ENCODE measurements around the gene PFKL.

PFKL gene

DNA sequence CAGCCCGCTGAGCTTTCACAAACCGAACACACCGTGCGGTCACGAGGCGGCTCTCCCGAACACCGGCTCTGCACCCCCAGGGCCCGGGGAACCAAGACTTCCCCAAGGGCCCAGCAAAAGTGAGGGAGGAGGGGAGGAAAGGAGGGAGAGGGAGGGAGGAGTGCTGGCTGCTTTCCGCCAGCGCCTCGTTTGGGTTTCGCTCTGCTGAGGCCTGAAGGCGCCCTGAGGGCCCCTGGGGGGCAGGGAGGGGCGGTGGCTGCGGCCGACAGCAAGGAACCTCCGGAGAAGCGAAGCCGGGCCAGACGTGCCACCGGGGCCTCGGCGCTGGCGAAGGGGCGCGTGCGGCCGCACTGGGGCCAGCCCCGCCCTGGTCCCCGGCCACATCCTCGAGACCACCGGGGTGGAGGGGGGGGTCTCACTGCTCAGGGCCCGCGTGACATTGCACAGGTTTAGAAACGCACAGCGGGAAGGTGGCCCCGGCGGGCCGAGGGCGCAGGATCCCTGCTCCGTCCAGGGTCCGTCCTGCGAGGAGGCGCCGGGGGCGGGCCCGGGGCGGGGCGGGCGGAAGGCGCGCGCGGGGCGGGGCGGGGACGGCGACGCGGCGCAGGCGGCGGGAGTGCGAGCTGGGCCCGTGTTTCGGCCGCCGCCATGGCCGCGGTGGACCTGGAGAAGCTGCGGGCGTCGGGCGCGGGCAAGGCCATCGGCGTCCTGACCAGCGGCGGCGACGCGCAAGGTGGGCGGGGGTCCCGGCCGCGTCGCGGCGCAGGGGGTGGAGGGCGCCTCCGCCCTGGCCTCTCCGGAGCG is at the start of gene PFKL:
TSS of gene PFKL (plus strand) at position 596 of the 804 bp plus-strand sequence. CDS start at position 649, 53 bp downstream.
- no peak for DNase-seq (ENCODE audit: low read depth)

- DNase-seq (ENCODE audit: low read depth): no peak
These were observed 45.8 kb upstream of the PFKL start for GRCh38 chr21:44253832-44254710.

DNA sequence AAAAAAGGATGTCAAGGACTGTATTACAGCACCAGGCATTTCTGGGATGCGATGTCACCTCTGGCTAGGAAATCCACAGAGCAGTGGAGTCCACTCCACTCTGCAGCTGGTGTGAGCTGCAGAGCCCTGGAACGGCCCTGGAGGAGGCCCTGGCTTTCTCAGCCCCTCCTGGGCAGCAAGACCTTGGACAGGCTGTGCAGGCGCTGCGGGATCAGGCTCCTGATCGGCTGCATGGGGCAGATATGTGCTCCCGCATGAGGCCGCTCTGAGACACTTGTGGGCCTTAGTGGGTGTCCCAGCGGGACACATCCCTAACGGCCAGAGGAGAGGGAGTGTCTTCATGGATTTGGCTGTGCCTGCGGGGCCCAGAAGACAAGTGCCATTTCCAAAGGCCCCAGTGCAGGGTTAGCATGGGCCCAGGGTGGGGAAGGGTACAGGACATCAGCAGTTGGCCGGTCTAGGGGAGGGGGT is 44.3 kb upstream of the PFKL start:
- DNase-seq (ENCODE audit: low read depth): peak; percentile 8

DNA sequence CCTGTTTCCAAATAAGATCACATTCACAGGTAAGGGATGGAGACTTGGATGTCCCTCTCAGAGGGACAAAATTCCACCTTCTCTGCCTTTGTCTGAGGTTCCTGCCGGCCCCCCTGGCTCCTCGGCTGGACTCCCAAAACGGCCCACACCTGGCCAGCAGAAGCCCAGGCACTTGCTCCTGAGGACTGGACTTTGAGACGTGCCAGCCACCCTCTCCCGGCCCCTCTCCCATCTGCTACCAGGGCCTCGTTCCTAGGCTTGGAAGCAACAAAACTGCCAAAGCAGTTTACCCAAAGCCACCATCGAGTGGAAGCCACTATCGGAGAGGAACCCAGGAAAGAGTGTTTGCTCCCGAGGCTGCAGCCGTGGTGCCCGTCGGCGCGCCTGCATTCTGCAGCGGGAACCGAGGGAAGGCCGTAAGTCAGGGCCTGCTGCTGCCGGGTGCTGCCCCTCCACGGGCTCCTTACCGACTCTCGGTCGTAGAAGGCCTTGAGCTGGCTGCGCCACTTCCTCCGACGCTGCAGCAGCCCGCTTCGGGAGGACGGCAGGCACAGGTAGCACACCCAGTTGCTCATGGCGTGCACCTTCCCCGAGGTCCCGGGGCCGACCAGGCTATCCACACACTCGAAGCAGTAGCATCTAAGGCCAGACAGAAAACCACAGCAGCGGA is 41.7 kb upstream of the PFKL start:
- no peak for DNase-seq (ENCODE audit: low read depth)

DNA sequence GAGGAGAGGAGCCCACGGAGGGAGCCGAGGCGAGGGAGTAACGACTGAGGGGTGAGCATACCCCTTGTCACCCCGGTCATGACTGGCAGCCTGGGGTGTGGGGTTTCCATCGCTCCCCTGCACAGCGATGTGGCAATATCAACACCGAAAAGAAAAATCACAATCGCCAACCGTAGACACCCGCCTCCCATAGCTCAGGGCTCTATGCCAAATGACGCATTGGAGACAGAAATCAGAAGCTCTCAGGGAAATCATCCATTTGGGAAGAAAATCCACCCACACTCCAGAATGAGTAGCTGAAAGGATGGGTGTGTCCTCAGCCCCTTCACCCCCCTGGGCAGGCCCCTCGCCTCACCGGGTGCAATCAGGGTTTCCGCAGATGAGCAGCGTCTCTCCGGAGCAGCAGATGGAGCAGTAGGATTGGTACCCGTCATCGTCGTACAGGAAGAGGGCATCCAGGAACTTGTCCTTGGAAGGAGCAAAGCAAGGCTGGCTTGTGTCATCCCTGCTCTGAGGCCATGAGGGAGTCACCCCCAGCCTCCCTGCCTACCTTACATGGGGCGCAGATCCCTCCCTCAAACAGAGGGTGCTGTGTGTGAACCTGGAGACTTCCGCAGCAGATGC is 40.7 kb upstream of the PFKL start:
- no peak for DNase-seq (ENCODE audit: low read depth)

DNA sequence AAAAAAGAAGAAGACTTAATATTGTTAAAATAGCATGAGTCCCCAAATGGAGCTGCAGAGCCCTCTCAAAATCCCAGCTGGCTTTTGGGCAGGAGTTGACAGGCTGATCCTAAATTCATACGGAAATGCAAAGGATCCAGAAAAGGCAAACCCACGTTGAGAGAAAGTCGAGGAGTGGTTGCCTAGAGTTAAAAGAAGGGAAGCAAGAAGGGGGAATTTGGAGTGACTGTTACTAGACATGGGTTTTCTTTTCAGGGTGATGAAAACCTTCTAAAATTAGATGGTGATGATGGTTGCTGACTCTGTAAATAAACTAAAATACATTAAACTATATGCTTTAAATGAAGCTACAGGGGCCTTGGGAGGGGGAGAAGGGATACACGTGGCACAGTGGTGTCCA is 39.8 kb upstream of the PFKL start:
- DNase-seq (ENCODE audit: low read depth): no peak

- no peak for DNase-seq (ENCODE audit: low read depth)
These were observed 38.8 kb upstream of the PFKL start for GRCh38 chr21:44260791-44261631.

GRCh38 chr21:44261675-44262295 is 38.1 kb upstream of the PFKL start, which contains the start of gene DNMT3L:
DNMT3L (minus strand) TSS chr21:44261897; CDS start chr21:44261259, 638 bp downstream.
- no peak for DNase-seq (ENCODE audit: low read depth)

DNA sequence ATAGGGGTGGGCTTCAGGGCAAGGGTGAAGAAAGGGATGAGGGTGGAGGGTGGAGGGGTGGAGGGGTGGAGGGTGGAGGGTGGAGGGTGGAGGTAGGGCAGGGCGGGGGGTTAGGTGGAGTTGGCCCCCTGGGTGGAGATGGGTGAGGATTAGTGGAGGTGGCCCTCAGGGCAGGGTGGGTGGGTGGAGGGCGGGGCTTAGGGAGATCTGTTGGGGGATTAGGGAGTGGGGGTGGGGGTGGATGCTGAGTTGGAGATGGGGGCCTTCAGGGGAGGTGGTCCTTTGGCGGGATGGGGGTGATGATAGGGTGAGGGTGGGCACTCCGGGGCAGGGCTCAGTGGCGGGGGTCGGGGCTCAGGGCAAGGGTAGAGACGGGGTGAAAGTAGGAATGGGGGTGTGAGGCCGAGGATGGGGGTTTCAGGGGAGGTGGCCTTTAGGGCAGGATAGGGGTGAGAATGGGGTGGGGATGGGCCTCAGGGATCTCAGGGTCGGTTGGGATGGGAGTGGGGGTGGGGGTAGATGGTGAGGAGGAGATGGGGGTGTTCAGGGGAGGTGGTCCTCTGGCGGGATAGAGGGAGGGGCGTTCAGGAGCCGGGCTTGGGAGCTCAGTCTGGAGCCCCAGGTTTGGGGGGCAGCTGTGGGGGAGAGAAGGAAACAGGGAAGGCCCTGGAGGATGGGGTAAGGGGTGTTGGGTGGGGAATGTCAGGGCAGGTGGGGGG is 37.4 kb upstream of the PFKL start:
- no peak for DNase-seq (ENCODE audit: low read depth)

DNA sequence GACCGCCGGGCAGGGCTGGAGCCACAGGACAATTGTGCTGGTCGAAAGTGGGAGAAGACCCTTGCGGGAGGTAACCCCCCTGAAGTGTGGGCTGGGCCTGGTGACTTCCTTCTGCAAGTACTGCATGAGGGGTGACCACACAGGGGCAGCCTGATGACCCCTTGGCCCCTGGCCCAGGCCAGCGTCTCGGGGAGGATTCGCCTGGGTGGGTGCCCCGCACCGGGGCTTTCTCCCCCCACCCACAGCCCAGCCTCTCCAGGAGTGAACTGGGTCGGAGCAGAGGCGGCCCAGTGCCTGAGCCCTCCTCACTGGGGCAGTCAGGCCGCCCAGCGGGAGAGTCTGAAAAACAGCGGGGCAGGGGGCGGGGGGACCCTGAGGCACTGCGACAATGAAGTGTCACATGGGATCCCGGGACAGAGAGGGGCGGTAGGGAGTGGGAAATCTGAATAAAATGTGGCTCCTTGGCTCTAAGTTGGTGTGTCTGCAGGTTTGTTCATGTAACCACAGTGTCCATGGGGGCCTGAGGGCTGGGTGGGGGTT is 36.6 kb upstream of the PFKL start:
- no peak for DNase-seq (ENCODE audit: low read depth)

- no peak for DNase-seq (ENCODE audit: low read depth)
These were observed 36.1 kb upstream of the PFKL start for GRCh38 chr21:44263768-44264167.

DNA sequence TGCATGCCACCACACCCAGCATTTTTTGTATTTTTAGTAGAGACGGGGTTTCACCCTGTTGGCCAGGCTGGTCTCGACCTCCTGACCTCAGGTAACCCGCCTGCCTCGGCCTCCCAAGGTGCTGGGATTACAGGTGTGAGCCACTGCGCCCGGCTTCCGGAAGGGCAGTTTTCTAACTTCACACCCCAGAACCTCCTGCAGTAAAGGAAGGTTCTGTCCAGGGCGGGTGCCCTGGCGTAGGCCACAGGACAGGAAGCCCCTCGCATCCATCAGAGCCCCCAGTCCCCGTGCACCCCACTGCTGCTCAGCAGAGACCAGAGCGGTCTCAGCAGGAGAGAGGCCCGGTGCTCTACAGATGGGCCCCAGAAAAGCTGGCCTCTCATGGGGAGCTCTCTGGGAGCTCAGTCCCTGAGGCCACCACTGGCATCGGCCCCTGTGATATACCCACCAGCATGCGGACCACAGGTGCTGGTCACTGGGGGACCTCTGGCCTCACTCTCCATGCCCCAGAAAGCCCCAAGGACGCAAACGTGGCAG is 34.1 kb upstream of the PFKL start:
- no peak for DNase-seq (ENCODE audit: low read depth)

GRCh38 chr21:44267655-44268142 is 32.2 kb upstream of the PFKL start:
- no peak for DNase-seq (ENCODE audit: low read depth)

DNA sequence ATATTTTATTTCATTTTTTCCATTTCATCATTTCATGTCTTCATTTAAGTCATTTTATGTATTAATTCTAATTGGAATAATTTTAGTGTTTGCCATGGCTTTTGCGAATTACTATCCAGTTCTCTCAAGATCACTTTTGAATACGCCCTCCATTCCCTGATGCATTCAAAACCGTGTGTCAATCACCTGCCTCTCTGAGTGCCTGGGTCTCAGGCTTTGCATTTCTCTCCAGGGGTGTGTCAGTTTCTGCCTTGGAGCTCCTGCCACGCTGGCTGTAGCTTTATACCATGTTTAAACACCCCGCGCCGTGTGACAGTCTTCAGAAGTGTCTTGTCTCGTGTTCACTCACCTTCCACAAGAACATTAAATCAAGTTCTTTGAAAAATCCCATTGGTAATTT is 30.8 kb upstream of the PFKL start:
- no peak for DNase-seq (ENCODE audit: low read depth)

DNA sequence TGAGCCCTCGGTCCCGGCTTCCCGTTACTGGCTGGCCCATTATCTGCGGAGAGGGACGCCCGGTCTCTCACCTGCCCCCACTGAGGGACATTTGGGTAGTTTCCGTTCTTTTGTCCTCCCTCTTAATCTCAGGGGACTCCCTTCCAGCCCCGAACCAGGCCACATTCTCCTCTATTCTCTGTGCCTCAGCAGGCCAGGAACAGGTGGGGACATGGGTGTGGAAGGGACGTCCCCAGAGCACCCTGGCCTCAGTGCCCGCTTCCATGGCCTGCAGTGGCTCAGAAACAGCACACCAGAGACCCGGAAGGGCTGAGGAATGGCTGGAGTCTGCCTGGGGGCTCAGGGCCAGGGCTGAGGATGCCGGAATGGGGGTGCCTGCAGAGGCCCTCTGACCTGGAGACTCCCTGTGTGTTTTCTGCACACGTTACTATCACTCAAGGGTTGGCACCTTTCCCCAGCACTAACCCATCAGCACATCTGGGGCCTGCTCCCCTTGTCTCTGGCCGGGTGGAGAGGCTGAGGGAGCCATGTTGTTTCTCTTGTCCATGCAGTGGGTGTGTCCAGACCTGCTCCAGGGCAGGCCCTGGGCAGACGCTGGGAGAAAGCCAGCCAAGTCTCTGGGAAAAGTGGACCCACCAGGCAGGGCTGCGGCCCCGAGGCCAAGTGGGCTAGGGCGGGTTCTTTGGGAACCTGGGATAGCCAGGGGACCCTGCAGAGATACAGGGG is 28.1 kb upstream of the PFKL start:
- DNase-seq (ENCODE audit: low read depth): no peak

DNA sequence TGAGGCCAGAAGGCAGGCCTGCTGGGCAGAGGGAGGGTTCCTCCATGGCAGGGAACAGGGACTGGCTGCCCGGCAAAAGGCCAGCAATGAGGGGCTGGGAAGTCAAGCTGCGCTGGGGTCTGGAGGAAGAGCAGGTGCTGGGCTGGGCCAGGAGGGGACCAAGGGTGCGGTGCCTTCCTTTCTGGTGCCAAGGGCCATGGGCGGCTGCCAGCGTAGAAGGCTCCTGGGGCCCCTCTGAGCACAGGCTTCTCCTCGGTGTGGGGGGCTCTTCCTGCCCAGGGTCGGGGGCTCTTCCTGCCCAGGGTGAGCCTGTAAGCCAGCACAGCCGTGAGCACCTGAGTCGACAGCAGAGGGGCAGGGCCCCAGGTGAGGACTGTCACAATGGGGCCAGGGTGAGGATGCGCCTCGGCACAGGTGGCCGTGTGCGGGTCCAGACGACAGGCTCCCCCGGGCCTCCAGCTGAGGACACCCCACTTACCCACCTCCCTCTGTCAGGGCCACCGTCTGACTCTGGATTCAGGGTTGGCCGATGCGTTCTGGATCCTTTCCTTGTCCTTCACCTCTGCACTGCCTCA is 27.5 kb upstream of the PFKL start:
- DNase-seq (ENCODE audit: low read depth): no peak

GRCh38 chr21:44273046-44273445 is 26.8 kb upstream of the PFKL start:
- no peak for DNase-seq (ENCODE audit: low read depth)

GRCh38 chr21:44275041-44275440 is 24.8 kb upstream of the PFKL start:
- DNase-seq (ENCODE audit: low read depth): no peak

All from GM04504 (cell line).